Endothelial cell of umbilical vein (primary cell): Measurements from ENCODE around the gene CAMKV. TPM values are rescaled to one million over a fixed set of nuclear protein-coding genes. Genes with fewer than 3 reads are reported as not detected.

Source experiments
- BruUV-seq: library from RNA; stranded (reverse); fragments of 400-500 nt; replicated peaks from 2 replicates; lab custom pipeline; 2021; lab: Mats Ljungman, UMichigan
- CTCF ChIA-PET: fragments of 300-600, 350-600 bp; sonication (Branson Sonifier 250); formaldehyde crosslinking; loops from one replicate; lab custom pipeline; 2021; ENCODE audit warnings: antibody characterized with exemption, inconsistent platforms; lab: Charles Lee
- POLR2A ChIA-PET: fragments of 300-600, 350-600 bp; sonication (Branson Sonifier 250); formaldehyde crosslinking; loops from one replicate; lab custom pipeline; 2021; ENCODE audit warnings: antibody characterized with exemption, inconsistent platforms; lab: Charles Lee
- DNase-seq: peaks from one replicate; pipeline ENCODE4 v3.0.0-alpha.2; 2011; ENCODE audit warnings: low read depth, low spot score
- FAIRE-seq: peaks from 2 replicates; lab custom pipeline; 2011; peaks lifted over from hg19 to GRCh38; lab: Jason Lieb, UNC
- H2AFZ ChIP-seq: 2 replicates; pipeline ENCODE4 v1.6.0; 2012; ENCODE audit warnings: low read depth, low read length, control low read depth, inconsistent platforms
- H3K27ac ChIP-seq: 2 replicates; pipeline ENCODE4 v1.5.1; 2011; ENCODE audit warnings: low read depth, mild to moderate bottlenecking, control low read depth, low read length, moderate library complexity; ENCODE audit not compliant: insufficient read depth
- H3K27me3 ChIP-seq, 2 experiments: 2 replicates each; pipeline versions ENCODE4 v1.6.0 to v1.6.1; 2011; ENCODE audit warnings: low read length in 2 of 2, mixed read lengths in 1 of 2; ENCODE audit not compliant: control insufficient read depth in 2 of 2, insufficient read depth in 2 of 2
- H3K36me3 ChIP-seq, 2 experiments: 2 replicates in 1 of 2; 3 replicates in 1 of 2; pipeline ENCODE4 v1.5.1; 2011; ENCODE audit warnings: low read length in 2 of 2, mild to moderate bottlenecking in 1 of 2, moderate library complexity in 1 of 2; ENCODE audit not compliant: control insufficient read depth in 2 of 2, insufficient read depth in 2 of 2; ENCODE audit errors: extremely low read depth in 1 of 2
- H3K4me1 ChIP-seq: 3 replicates; pipeline ENCODE4 v1.5.1; 2011; ENCODE audit warnings: mild to moderate bottlenecking, low read length; ENCODE audit not compliant: control insufficient read depth, insufficient read depth; ENCODE audit errors: extremely low read depth
- H3K4me2 ChIP-seq: 2 replicates; pipeline ENCODE4 v1.6.1; 2011; ENCODE audit warnings: low read length, control low read depth, mixed read lengths; ENCODE audit not compliant: insufficient read depth
- H3K4me3 ChIP-seq, 3 experiments: fragments of 200-600 bp in 1 of 3; sonication (generic), shearing (Covaris generic) in 1 of 3; replicated peaks in 1 of 3; 2 replicates each; pipeline ENCODE4 v1.5.1; 2011 to 2016; ENCODE audit warnings: control low read depth in 3 of 3, low read length in 3 of 3, mild to moderate bottlenecking in 2 of 3, inconsistent platforms in 1 of 3, low read depth in 1 of 3, moderate library complexity in 1 of 3; ENCODE audit not compliant: insufficient read depth in 1 of 3
- H3K79me2 ChIP-seq: 2 replicates; pipeline ENCODE4 v1.6.0; 2012; ENCODE audit warnings: low read length, inconsistent platforms; ENCODE audit not compliant: control insufficient read depth, insufficient read depth
- H3K9ac ChIP-seq: replicated peaks from 2 replicates; pipeline ENCODE3; 2011; ENCODE audit warnings: low read length, control low read depth; ENCODE audit not compliant: insufficient read depth; ENCODE audit errors: extremely low read depth
- H3K9me1 ChIP-seq: replicated peaks from 3 replicates; pipeline ENCODE4 v1.6.0; 2011; ENCODE audit warnings: mild to moderate bottlenecking, low read length; ENCODE audit not compliant: control insufficient read depth, insufficient read depth; ENCODE audit errors: extremely low read depth
- H3K9me3 ChIP-seq: replicated peaks from 2 replicates; pipeline ENCODE4 v1.5.1; 2012; ENCODE audit warnings: low read length, inconsistent platforms; ENCODE audit not compliant: control insufficient read depth, insufficient read depth
- H4K20me1 ChIP-seq: replicated peaks from 2 replicates; pipeline ENCODE3; 2011; ENCODE audit warnings: mild to moderate bottlenecking, low read length; ENCODE audit not compliant: control insufficient read depth, insufficient read depth; ENCODE audit errors: extremely low read depth
- CTCF ChIP-seq, 2 donors: IDR thresholded peaks; 1 replicate in 1 of 2; 2 replicates in 1 of 2; pipeline ENCODE4 v1.5.1; 2011; ENCODE audit warnings: low read length in 2 of 2, mild to moderate bottlenecking in 2 of 2, moderate library complexity in 2 of 2, control low read depth in 1 of 2, inconsistent platforms in 1 of 2, low read depth in 1 of 2; ENCODE audit not compliant: insufficient read depth in 1 of 2; ENCODE audit errors: extremely low read depth in 1 of 2
- EZH2 ChIP-seq: IDR thresholded peaks from 2 replicates; pipeline ENCODE4 v1.6.1; 2012; ENCODE audit warnings: borderline replicate concordance, low read depth, mild to moderate bottlenecking, moderate library complexity, low read length, inconsistent platforms; ENCODE audit not compliant: severe bottlenecking
- FOS ChIP-seq: IDR thresholded peaks from 2 replicates; pipeline ENCODE4 v1.6.1; 2011; ENCODE audit warnings: mild to moderate bottlenecking, low read length, moderate library complexity, borderline replicate concordance; ENCODE audit not compliant: insufficient read depth
- GATA2 ChIP-seq: IDR thresholded peaks from 2 replicates; pipeline ENCODE4 v1.7.0; 2011; ENCODE audit warnings: low read depth, mild to moderate bottlenecking, moderate library complexity, mixed read lengths, low read length; ENCODE audit not compliant: insufficient read length, insufficient read depth
- JUN ChIP-seq: IDR thresholded peaks from 2 replicates; pipeline ENCODE4 v1.6.1; 2011; ENCODE audit warnings: borderline replicate concordance, low read depth; ENCODE audit not compliant: insufficient read length, insufficient read depth
- MYC ChIP-seq: IDR thresholded peaks from one replicate; pipeline ENCODE4 v1.6.1; 2011; ENCODE audit warnings: mild to moderate bottlenecking, low read depth, low read length
- POLR2A ChIP-seq: IDR thresholded peaks from 2 replicates; pipeline ENCODE4 v1.6.1; 2012; ENCODE audit warnings: low read depth, mild to moderate bottlenecking, control low read depth, low read length
- dilution Hi-C: fragments of 300-500 bp; cut with MboI; formaldehyde crosslinking; loops from one replicate; pipeline ENCODE4 v1.15.0; 2019; ENCODE audit warnings: low sequenced_read_pairs; ENCODE audit not compliant: extremely low pct_ligation_motif_present
- intact Hi-C: fragments of 100-400 bp; cut with micrococcal nuclease; formaldehyde crosslinking; loops from one replicate; pipeline ENCODE4 v1.10.0; 2022
- polyA plus RNA-seq, 4 experiments: library from polyadenylated mRNA; depleted of rRNA in 3 of 4; stranded (reverse) in 3 of 4; unstranded in 1 of 4; fragments of >200 nt; gene quantifications; 2 replicates each; pipeline versions ENCODE4 v1.2.1 to v1.2.3, GENCODE V29; 2011 to 2012; ENCODE audit warnings: missing spikeins in 1 of 4
- total RNA-seq: library from RNA; stranded (reverse); gene quantifications from 2 replicates; pipeline ENCODE4 v1.2.3, GENCODE V29; 2021
- TF ChIP-seq, protein P1 (sequence below): IDR thresholded peaks from 2 replicates; pipeline ENCODE4 v1.6.1; 2011; ENCODE audit not compliant: insufficient read depth, insufficient read length

The CAMKV gene
- total and polyA plus RNA-seq, 2 donors (not counting 3 experiments of a cell fraction or from before 2014, with no cell fraction given) = not detected

DNA sequence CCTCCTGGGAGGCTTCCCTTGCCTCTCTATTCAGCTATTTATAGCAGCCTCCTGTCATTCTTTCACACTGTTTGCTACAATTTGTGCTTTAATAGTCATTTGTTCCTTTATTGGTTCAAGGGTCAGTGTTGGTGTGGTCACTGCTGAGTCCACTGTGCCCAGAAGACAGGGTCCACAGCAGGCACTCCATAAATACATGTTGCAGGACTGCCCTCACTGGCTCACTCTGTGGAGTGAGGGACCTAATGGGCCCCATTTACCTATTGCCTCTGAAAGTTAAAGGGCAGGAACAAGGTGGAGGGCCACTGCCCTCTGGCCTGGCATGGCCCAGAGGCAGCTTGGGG is 17.2 kb upstream of the CAMKV start:
- POLR2A ChIA-PET = no interaction called here
- Histone ChIP-seq H3K4me1 (no peaks in the 10 kb centered on the region), H3K27ac (no peak overlapping the region), H3K9me3 (no peaks in the 10 kb centered on the region), H3K79me2 (no peaks in the 10 kb centered on the region), H3K4me2 (no peak overlapping the region), H3K36me3 (no peaks in the 10 kb centered on the region), H2AFZ (no peak overlapping the region), H4K20me1 (no peaks in the 10 kb centered on the region), H3K9me1 (no peaks in the 10 kb centered on the region), H3K27me3 (peaks cover 3 to 5% of the 10 kb centered on the region in 2 experiments), H3K9ac (no peak overlapping the region), H3K4me3 (no peak overlapping the region)
- intact Hi-C loops (no loop called here), dilution Hi-C loops (no loop called here)
- CTCF ChIA-PET = interaction anchor here (0.9 kb wide), 1 partner anchor 13 kb away, joined by 3 read pairs; no protein-coding TSS in a partner anchor
- TF ChIP-seq, protein P1, sequence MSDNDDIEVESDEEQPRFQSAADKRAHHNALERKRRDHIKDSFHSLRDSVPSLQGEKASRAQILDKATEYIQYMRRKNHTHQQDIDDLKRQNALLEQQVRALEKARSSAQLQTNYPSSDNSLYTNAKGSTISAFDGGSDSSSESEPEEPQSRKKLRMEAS = no peak
- no peak for TF ChIP-seq POLR2A
- TF ChIP-seq EZH2 = no peak
- no peak for TF ChIP-seq MYC
- no peak for TF ChIP-seq CTCF (IDR thresholded peaks at IDR 0.05; ENCODE audit: extremely low read depth in 1 of 2, insufficient read depth in 1 of 2, low read depth in 1 of 2, low read length in 2 of 2)
- no peak for TF ChIP-seq JUN
- TF ChIP-seq FOS = no peak
- TF ChIP-seq GATA2 = no peak
- DNase-seq = no peak
- BruUV-seq = no TSS peak
- no peak for FAIRE-seq
